HCT116 (cell line): Measurements from ENCODE around the gene LRRFIP1. TPM values are rescaled to one million over a fixed set of nuclear protein-coding genes. Genes with fewer than 3 reads are reported as not detected.

Experiments
- ATAC-seq: fragments of 200-7000 bp; cut with Tn5 transposase; 2 replicates; pipeline ENCODE4 v1.9.1; 2020; ENCODE audit warnings: mild to moderate bottlenecking, moderate library complexity
- BruUV-seq: library from RNA; stranded (reverse); fragments of 400-500 nt; replicated peaks from 2 replicates; lab custom pipeline; 2021; lab: Mats Ljungman, UMichigan
- CTCF ChIA-PET: fragments of 300-600 bp; sonication (Branson Sonifier 250); formaldehyde crosslinking; loops from one replicate; lab custom pipeline; 2021; ENCODE audit warnings: antibody characterized with exemption; lab: Charles Lee
- POLR2A ChIA-PET: fragments of 300-600, 350-600 bp; sonication (Branson Sonifier 250); formaldehyde crosslinking; loops from one replicate; lab custom pipeline; 2021; ENCODE audit warnings: antibody characterized with exemption; lab: Charles Lee
- RAD21 ChIA-PET, 2 experiments: fragments of 300-600 bp; sonication (Branson Sonifier 250); formaldehyde crosslinking; loops; one replicate each; lab custom pipeline; 2023; ENCODE audit warnings: low total read pairs in 2 of 2; ENCODE audit not compliant: uncharacterized antibody in 2 of 2, unreplicated experiment in 2 of 2, low non-redundant PET in 1 of 2; lab: Charles Lee
- DNase-seq: peaks from one replicate; pipeline ENCODE4 v3.0.0-alpha.2; 2010; ENCODE audit warnings: low read depth, low spot score
- H2AFZ ChIP-seq: fragments of 200-600 bp; shearing (Covaris generic), sonication (generic); 2 replicates; pipeline ENCODE4 v1.6.1; 2017; ENCODE audit warnings: low read depth, mixed run types, mixed read lengths, antibody characterized with exemption, low read length; ENCODE audit not compliant: poor library complexity, severe bottlenecking
- H3K27ac ChIP-seq: 2 replicates; pipeline ENCODE4 v1.5.1; 2012; ENCODE audit warnings: low read depth, low read length
- H3K27me3 ChIP-seq: fragments of 200-600 bp; sonication (generic); 2 replicates; pipeline ENCODE4 v1.6.1; 2016; ENCODE audit warnings: mixed run types, low read length, mixed read lengths; ENCODE audit not compliant: insufficient read depth
- H3K36me3 ChIP-seq, 2 experiments: fragments of 200-500 bp in 1 of 2; fragments of 200-600 bp in 1 of 2; sonication (Bioruptor generic) in 1 of 2; sonication (generic) in 1 of 2; 2 replicates each; pipeline versions ENCODE4 v1.5.1 to v1.6.1; 2014 to 2016; ENCODE audit warnings: low read length in 2 of 2, inconsistent platforms in 1 of 2, mixed read lengths in 1 of 2, mixed run types in 1 of 2; ENCODE audit not compliant: insufficient read depth in 2 of 2, control insufficient read depth in 1 of 2
- H3K4me1 ChIP-seq, 2 experiments: fragments of 200-600 bp in 1 of 2; sonication (generic) in 1 of 2; 2 replicates each; pipeline versions ENCODE4 v1.5.1 to v1.6.1; 2012 to 2017; ENCODE audit warnings: low read length in 2 of 2, inconsistent platforms in 1 of 2, mild to moderate bottlenecking in 1 of 2, mixed read lengths in 1 of 2, mixed run types in 1 of 2, moderate library complexity in 1 of 2; ENCODE audit not compliant: insufficient read depth in 2 of 2, control insufficient read depth in 1 of 2
- H3K4me2 ChIP-seq: fragments of 200-600 bp; sonication (generic); 2 replicates; pipeline ENCODE4 v1.6.1; 2017; ENCODE audit warnings: mixed run types, low read length, mixed read lengths
- H3K4me3 ChIP-seq, 2 experiments: fragments of 200-600 bp in 1 of 2; sonication (generic) in 1 of 2; replicated peaks in 1 of 2; 2 replicates each; pipeline ENCODE4 v1.5.1; 2011 to 2016; ENCODE audit warnings: low read length in 2 of 2, control low read depth in 1 of 2, low read depth in 1 of 2, mild to moderate bottlenecking in 1 of 2, mixed read lengths in 1 of 2, mixed run types in 1 of 2
- H3K79me2 ChIP-seq: fragments of 200-600 bp; sonication (generic); 2 replicates; pipeline ENCODE4 v1.6.1; 2017; ENCODE audit warnings: mild to moderate bottlenecking, mixed run types, low read length, moderate library complexity, mixed read lengths; ENCODE audit not compliant: insufficient read depth
- H3K9ac ChIP-seq: fragments of 200-600 bp; sonication (generic); 2 replicates; pipeline ENCODE4 v1.6.1; 2016; ENCODE audit warnings: low read length, mixed read lengths
- H3K9me2 ChIP-seq: fragments of 200-600 bp; sonication (generic), shearing (Covaris generic); 2 replicates; pipeline ENCODE4 v1.6.1; 2017; ENCODE audit warnings: mixed run types, mild to moderate bottlenecking, moderate library complexity; ENCODE audit not compliant: insufficient read depth
- H3K9me3 ChIP-seq, 2 experiments: fragments of 200-500 bp in 1 of 2; fragments of 200-600 bp in 1 of 2; sonication (Bioruptor generic) in 1 of 2; sonication (generic) in 1 of 2; 2 replicates each; pipeline ENCODE4 v1.6.1; 2014 to 2017; ENCODE audit warnings: low read length in 2 of 2, mixed read lengths in 2 of 2, inconsistent platforms in 1 of 2, low read depth in 1 of 2, mild to moderate bottlenecking in 1 of 2, mixed run types in 1 of 2, moderate library complexity in 1 of 2; ENCODE audit not compliant: control insufficient read depth in 1 of 2, insufficient read depth in 1 of 2
- H4K20me1 ChIP-seq: fragments of 200-600 bp; sonication (generic), shearing (Covaris generic); 2 replicates; pipeline ENCODE4 v1.6.1; 2017; ENCODE audit warnings: mixed run types, mild to moderate bottlenecking, moderate library complexity; ENCODE audit not compliant: insufficient read depth
- ATF3 ChIP-seq: IDR thresholded peaks from 2 replicates; pipeline ENCODE4 v1.6.1; 2012
- EGR1 ChIP-seq: IDR thresholded peaks from 2 replicates; pipeline ENCODE4 v1.6.1; 2012; ENCODE audit warnings: low read depth
- EZH2 ChIP-seq: fragments of 200-600 bp; sonication (generic); IDR thresholded peaks from 2 replicates; pipeline ENCODE4 v1.6.1; 2017; ENCODE audit warnings: antibody characterized with exemption, mixed run types
- EZH2phosphoT487 ChIP-seq: fragments of 200-600 bp; IDR thresholded peaks from 2 replicates; pipeline ENCODE4 v1.6.1; 2018; ENCODE audit warnings: antibody characterized with exemption, borderline replicate concordance
- FOSL1 ChIP-seq: IDR thresholded peaks from 2 replicates; pipeline ENCODE4 v1.6.1; 2012; ENCODE audit warnings: low read depth
- JUND ChIP-seq: IDR thresholded peaks from 2 replicates; pipeline ENCODE4 v1.6.1; 2012
- MAX ChIP-seq: IDR thresholded peaks from 2 replicates; pipeline ENCODE4 v1.6.1; 2012
- POLR2A ChIP-seq: IDR thresholded peaks from 2 replicates; pipeline ENCODE4 v1.7.0; 2011; ENCODE audit warnings: borderline replicate concordance; ENCODE audit not compliant: insufficient read depth, insufficient read length; ENCODE audit errors: extremely low read depth
- POLR2AphosphoS5 ChIP-seq: IDR thresholded peaks from 2 replicates; pipeline ENCODE4 v1.6.1; 2011; ENCODE audit warnings: mild to moderate bottlenecking, low read depth, low read length, moderate library complexity
- RAD21 ChIP-seq: IDR thresholded peaks from 2 replicates; pipeline ENCODE4 v1.6.1; 2012; ENCODE audit warnings: low read depth, mild to moderate bottlenecking
- SIN3A ChIP-seq: IDR thresholded peaks from 2 replicates; pipeline ENCODE4 v1.6.1; 2012; ENCODE audit warnings: low read depth
- SP1 ChIP-seq: IDR thresholded peaks from 2 replicates; pipeline ENCODE4 v1.6.1; 2012; ENCODE audit warnings: low read depth
- TCF7L2 ChIP-seq: IDR thresholded peaks from 2 replicates; pipeline ENCODE4 v1.7.0; 2011; ENCODE audit warnings: borderline replicate concordance, inconsistent platforms; ENCODE audit not compliant: insufficient read depth, insufficient read length; ENCODE audit errors: extremely low read depth
- intact Hi-C: fragments of 100-400 bp; cut with micrococcal nuclease; formaldehyde crosslinking; loops from 2 replicates; pipeline ENCODE4 v1.10.0; 2022
- total RNA-seq: library from RNA; stranded (reverse); gene quantifications from one replicate; pipeline ENCODE4 v1.2.1, GENCODE V29; 2021; ENCODE audit not compliant: unreplicated experiment
- TF ChIP-seq, protein P1 (sequence below): IDR thresholded peaks from 2 replicates; pipeline ENCODE4 v1.6.1; 2011; ENCODE audit warnings: mild to moderate bottlenecking, low read length, moderate library complexity; ENCODE audit not compliant: insufficient replicate concordance; ENCODE audit errors: extremely low read depth
- TF ChIP-seq, protein P2 (sequence below), 3 experiments: fragments of 200-600 bp in 1 of 3; sonication (generic) in 1 of 3; IDR thresholded peaks in 2 of 3; conservative IDR thresholded peaks in 1 of 3; 2 replicates each; pipeline ENCODE4 v1.5.1; 2012 to 2017; ENCODE audit warnings: low read depth in 2 of 3, low read length in 2 of 3, antibody characterized with exemption in 1 of 3, borderline replicate concordance in 1 of 3, control low read depth in 1 of 3, mild to moderate bottlenecking in 1 of 3, mixed read lengths in 1 of 3, mixed run types in 1 of 3, moderate library complexity in 1 of 3; ENCODE audit not compliant: insufficient read depth in 1 of 3

Gene LRRFIP1
- total RNA-seq, 1 experiment from 2014 or later, result 76.9 TPM

GRCh38 chr2:237798236-237799059, 171.1 kb downstream of the LRRFIP1 start, which contains the start of gene RBM44 (continued):
- TF ChIP-seq, protein P1, sequence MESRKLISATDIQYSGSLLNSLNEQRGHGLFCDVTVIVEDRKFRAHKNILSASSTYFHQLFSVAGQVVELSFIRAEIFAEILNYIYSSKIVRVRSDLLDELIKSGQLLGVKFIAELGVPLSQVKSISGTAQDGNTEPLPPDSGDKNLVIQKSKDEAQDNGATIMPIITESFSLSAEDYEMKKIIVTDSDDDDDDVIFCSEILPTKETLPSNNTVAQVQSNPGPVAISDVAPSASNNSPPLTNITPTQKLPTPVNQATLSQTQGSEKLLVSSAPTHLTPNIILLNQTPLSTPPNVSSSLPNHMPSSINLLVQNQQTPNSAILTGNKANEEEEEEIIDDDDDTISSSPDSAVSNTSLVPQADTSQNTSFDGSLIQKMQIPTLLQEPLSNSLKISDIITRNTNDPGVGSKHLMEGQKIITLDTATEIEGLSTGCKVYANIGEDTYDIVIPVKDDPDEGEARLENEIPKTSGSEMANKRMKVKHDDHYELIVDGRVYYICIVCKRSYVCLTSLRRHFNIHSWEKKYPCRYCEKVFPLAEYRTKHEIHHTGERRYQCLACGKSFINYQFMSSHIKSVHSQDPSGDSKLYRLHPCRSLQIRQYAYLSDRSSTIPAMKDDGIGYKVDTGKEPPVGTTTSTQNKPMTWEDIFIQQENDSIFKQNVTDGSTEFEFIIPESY, result no peak
- no peak for TF ChIP-seq MAX
- TF ChIP-seq EGR1, result no peak
- no peak for TF ChIP-seq EZH2phosphoT487
- no peak for TF ChIP-seq SIN3A
- no peak for TF ChIP-seq FOSL1
- no peak for TF ChIP-seq TCF7L2

GRCh38 chr2:237799060-237799428, 171.7 kb downstream of the LRRFIP1 start:
- no TSS peak for BruUV-seq
- Histone ChIP-seq H3K27ac (no peak overlapping the region), H2AFZ (no peak overlapping the region), H3K4me1 (no peaks in the 10 kb centered on the region), H3K9me3 (no peaks in the 10 kb centered on the region), H3K27me3 (no peaks in the 10 kb centered on the region), H3K36me3 (no peaks in the 10 kb centered on the region), H4K20me1 (no peaks in the 10 kb centered on the region), H3K9ac (no peak overlapping the region), H3K9me2 (no peaks in the 10 kb centered on the region), H3K79me2 (no peaks in the 10 kb centered on the region), H3K4me2 (no peak overlapping the region), H3K4me3 (no peak overlapping the region)
- no peak for DNase-seq
- no peak for ATAC-seq
- ChIA-PET POLR2A (no interaction called here), CTCF (no interaction called here), RAD21 (no interaction called here)
- no peak for TF ChIP-seq SP1
- no peak for TF ChIP-seq TCF7L2
- no peak for TF ChIP-seq POLR2AphosphoS5
- TF ChIP-seq, protein P2, sequence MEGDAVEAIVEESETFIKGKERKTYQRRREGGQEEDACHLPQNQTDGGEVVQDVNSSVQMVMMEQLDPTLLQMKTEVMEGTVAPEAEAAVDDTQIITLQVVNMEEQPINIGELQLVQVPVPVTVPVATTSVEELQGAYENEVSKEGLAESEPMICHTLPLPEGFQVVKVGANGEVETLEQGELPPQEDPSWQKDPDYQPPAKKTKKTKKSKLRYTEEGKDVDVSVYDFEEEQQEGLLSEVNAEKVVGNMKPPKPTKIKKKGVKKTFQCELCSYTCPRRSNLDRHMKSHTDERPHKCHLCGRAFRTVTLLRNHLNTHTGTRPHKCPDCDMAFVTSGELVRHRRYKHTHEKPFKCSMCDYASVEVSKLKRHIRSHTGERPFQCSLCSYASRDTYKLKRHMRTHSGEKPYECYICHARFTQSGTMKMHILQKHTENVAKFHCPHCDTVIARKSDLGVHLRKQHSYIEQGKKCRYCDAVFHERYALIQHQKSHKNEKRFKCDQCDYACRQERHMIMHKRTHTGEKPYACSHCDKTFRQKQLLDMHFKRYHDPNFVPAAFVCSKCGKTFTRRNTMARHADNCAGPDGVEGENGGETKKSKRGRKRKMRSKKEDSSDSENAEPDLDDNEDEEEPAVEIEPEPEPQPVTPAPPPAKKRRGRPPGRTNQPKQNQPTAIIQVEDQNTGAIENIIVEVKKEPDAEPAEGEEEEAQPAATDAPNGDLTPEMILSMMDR (IDR thresholded peaks at IDR 0.05 in 2 of 3, conservative IDR thresholded peaks at IDR 0.05 in 1 of 3; ENCODE audit: borderline replicate concordance in 1 of 3, insufficient read depth in 1 of 3, low read depth in 2 of 3, low read length in 2 of 3), result no peak
- TF ChIP-seq RAD21, result no peak
- TF ChIP-seq JUND, result no peak
- TF ChIP-seq ATF3, result no peak
- no peak for TF ChIP-seq MAX
- TF ChIP-seq EZH2, result no peak
- TF ChIP-seq SIN3A, result no peak
- TF ChIP-seq POLR2A, result no peak
- intact Hi-C loops, result no loop called here
